Body of pancreas (tissue), 4 donors: Measurements from ENCODE around the gene TCEANC2. TPM values are rescaled to one million over a fixed set of nuclear protein-coding genes. Genes with fewer than 3 reads are reported as not detected.
A peak's percentile ranks its signal among the peaks of the same experiment; 100 is the strongest.
"Not testable (repeated sequence)": the region's sequence is repeated elsewhere in the genome, so short reads cannot be mapped to it uniquely, and the experiment has no call there.

ENCODE experiments used
- ATAC-seq: fragments of 150-250 bp; one replicate; pipeline ENCODE4 v1.9.1; 2016
- DNase-seq, 4 donors: peaks; one replicate each; pipeline ENCODE4 v3.0.0-alpha.2; 2019
- H3K27ac ChIP-seq, 4 donors: fragments of 200-600 bp; sonication (generic); 1 replicate in 3 of 4; 2 replicates in 1 of 4; pipeline versions ENCODE4 v1.5.1 to v1.6.1; 2016 to 2019; ENCODE audit warnings: mild to moderate bottlenecking in 1 of 4, mixed read lengths in 1 of 4, moderate library complexity in 1 of 4
- H3K27me3 ChIP-seq, 2 donors: fragments of 200-600 bp; sonication (generic); one replicate each; pipeline ENCODE4 v1.6.0; 2016; ENCODE audit warnings: mild to moderate bottlenecking in 1 of 2
- H3K36me3 ChIP-seq, 2 donors: fragments of 200-600 bp; sonication (generic); replicated peaks in 1 of 2; 2 replicates each; pipeline ENCODE4 v1.5.1; 2016; ENCODE audit warnings: low read depth in 2 of 2; ENCODE audit not compliant: insufficient read depth in 1 of 2
- H3K4me1 ChIP-seq: fragments of 200-600 bp; sonication (generic); one replicate; pipeline ENCODE4 v1.6.0; 2016
- H3K4me3 ChIP-seq, 2 donors: fragments of 200-600 bp; sonication (generic); 1 replicate in 1 of 2; 2 replicates in 1 of 2; pipeline ENCODE4 v1.5.1; 2016 to 2019
- H3K9me3 ChIP-seq, 3 donors: fragments of 200-600 bp; sonication (generic); 1 replicate in 2 of 3; 2 replicates in 1 of 3; pipeline ENCODE4 v1.5.1; 2016
- POLR2A ChIP-seq, 3 donors: fragments of 450-650 bp; IDR thresholded peaks; one replicate each; pipeline ENCODE4 v1.6.1; 2016; ENCODE audit warnings: antibody characterized with exemption in 3 of 3, mild to moderate bottlenecking in 2 of 3
- WGBS, 2 donors: methylation state at CpG; one replicate each; pipeline ENCODE4 v1.1.5; 2017; 5-methylcytosine and 5-hydroxymethylcytosine counted together
- intact Hi-C: fragments of 100-400 bp; cut with DNase I; formaldehyde crosslinking; loops from one replicate; pipeline ENCODE4 v1.15.1; 2023
- total RNA-seq, 2 donors: library from RNA; depleted of rRNA; stranded (reverse); fragments of >200 nt; gene quantifications; one replicate each; pipeline ENCODE4 v1.1.0, GENCODE V29; 2016
- TF ChIP-seq, protein P1 (sequence below), 7 experiments: fragments of 450-650 bp in 4 of 7; fragments of 200-600 bp in 3 of 7; sonication (generic) in 3 of 7; IDR thresholded peaks; one replicate each; pipeline ENCODE4 v1.5.1; 2016 to 2019; ENCODE audit warnings: antibody characterized with exemption in 7 of 7

The TCEANC2 gene
- total RNA-seq, 2 donors from 2014 or later, result 1.3 to 2.9 TPM

DNA sequence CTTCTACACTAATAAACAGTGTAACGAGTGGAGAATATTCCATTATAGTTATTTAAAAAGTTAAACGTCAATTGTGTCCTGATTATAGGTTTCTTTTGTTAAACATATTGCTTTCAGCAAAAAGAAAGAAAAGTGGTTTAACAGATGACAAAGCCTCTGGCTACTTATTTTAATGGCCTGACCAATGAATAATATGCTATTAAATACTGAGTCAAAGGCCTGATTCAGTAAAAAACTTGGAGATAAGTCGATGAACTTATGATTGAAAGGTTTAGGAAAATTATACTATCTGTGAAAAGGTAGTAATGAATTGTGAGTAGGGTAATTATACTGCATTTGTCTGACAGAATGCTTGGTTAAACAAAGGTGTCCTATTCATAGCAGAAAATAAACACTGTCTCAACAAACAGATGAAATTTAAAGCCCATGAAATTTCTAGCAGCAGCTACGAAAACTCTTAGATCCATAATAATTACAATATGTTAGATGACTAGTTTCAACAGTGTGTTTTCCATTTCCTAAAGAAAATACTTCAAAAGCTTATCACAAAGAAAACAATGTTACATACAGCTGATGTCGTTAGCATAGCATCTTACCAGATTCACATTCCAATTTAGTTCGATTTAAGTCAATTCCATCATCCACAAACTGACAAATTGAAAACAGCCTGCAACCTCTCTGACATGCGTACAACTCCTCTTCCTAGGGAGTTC lies 6.6 kb upstream of the TCEANC2 start:
- ATAC-seq, result no peak
- no peak overlapping the region for H3K27ac ChIP-seq
- 56 to 64% methylated on average over 7 of the region's 7 CpGs for WGBS, 2 donors
- peaks cover 0 to 10% of the 10 kb centered on the region in 2 donors for H3K36me3 ChIP-seq
- H3K4me3 ChIP-seq, result no peak overlapping the region
- no peaks in the 10 kb centered on the region for H3K27me3 ChIP-seq
- no peaks in the 10 kb centered on the region for H3K9me3 ChIP-seq
- peaks cover 47% of the 10 kb centered on the region for H3K4me1 ChIP-seq
- DNase-seq, result no peak
- TF ChIP-seq, protein P1, sequence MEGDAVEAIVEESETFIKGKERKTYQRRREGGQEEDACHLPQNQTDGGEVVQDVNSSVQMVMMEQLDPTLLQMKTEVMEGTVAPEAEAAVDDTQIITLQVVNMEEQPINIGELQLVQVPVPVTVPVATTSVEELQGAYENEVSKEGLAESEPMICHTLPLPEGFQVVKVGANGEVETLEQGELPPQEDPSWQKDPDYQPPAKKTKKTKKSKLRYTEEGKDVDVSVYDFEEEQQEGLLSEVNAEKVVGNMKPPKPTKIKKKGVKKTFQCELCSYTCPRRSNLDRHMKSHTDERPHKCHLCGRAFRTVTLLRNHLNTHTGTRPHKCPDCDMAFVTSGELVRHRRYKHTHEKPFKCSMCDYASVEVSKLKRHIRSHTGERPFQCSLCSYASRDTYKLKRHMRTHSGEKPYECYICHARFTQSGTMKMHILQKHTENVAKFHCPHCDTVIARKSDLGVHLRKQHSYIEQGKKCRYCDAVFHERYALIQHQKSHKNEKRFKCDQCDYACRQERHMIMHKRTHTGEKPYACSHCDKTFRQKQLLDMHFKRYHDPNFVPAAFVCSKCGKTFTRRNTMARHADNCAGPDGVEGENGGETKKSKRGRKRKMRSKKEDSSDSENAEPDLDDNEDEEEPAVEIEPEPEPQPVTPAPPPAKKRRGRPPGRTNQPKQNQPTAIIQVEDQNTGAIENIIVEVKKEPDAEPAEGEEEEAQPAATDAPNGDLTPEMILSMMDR (IDR thresholded peaks at IDR 0.05), result no peak
- TF ChIP-seq POLR2A (IDR thresholded peaks at IDR 0.05), result no peak
- intact Hi-C loops, result no loop called here

DNA sequence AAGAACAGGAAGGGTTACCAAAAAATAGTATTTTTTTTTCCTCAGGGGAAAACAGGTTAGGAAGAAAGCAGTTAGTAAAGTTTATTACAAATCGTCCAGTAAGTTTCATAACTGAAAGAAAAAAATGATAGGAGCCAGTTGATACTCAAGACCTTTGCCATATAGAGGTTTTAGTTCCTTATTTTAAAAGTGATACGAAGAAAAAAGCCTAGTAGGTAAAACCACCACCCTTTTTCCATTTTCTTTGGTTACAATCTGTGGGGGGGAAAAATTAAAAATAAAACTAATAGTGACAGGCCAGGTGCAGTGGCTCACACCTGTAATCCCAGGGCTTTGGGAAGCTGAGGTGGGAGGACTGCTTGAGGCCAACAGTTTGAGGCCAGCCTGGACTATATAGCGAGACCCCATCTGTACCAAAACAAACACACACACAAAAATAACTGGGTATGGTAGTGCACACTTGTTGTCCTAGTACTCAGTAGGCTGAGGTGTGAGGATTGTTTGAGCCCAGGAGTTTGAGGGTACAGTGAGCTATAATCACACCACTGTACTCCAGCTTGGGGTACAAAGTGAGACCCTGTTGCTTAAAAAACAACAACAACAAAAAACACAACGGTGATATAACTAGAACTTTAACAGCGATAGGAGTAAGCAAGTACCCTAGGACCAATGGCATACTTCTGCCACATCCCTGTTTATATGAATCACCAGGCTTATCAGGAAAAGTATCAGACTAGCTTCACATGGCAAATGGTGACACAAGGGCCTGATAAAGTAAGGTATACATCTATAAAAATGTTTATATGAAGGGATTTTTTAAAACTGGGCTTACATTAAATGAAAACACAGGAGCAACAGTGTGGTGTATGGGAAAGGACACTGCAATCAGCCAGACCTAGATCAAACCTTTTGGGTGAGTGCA lies 5.8 kb upstream of the TCEANC2 start:
- Histone ChIP-seq H3K9me3 (no peaks in the 10 kb centered on the region), H3K36me3 (peaks cover 0 to 6% of the 10 kb centered on the region in 2 donors), H3K27me3 (no peaks in the 10 kb centered on the region), H3K27ac (no peak overlapping the region), H3K4me3 (no peak overlapping the region), H3K4me1 (peaks cover 48% of the 10 kb centered on the region)
- DNase-seq (no peak), ATAC-seq (no peak)
- intact Hi-C loops, result no loop called here
- WGBS, 2 donors, result 65 to 67% methylated on average over 5 of the region's 5 CpGs
- TF ChIP-seq, protein P1 (IDR thresholded peaks at IDR 0.05), result no peak
- TF ChIP-seq POLR2A (IDR thresholded peaks at IDR 0.05), result no peak

DNA sequence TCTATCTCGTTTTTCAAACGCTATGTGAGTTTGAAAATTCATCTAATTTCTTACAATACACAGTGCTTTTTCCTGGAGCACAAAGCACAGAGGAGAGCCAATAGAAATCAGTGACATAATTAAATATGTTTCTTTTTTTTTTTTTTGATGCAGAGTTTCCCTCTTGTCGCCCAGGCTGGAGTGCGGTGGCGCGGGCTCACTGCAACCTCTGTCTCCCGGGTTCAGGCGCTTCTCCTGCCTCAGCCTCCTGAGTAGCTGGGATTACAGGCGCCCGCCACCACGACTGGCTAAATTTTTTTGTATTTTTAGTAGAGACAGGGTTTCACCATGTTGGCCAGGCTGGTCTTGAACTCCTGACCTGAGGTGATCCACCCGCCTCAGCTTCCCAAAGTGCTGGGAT lies 3.0 kb upstream of the TCEANC2 start:
- H3K9me3 ChIP-seq, H3K4me3 ChIP-seq, ATAC-seq, H3K27ac ChIP-seq, H3K36me3 ChIP-seq, H3K27me3 ChIP-seq, DNase-seq: not testable (repeated sequence)
- intact Hi-C loops, result loop anchor here (10.0 kb wide), 1 partner anchor 206 kb away; no protein-coding TSS in a partner anchor
- H3K4me1 ChIP-seq, result peaks cover 58% of the 10 kb centered on the region
- 94 to 98% methylated on average over 12 of the region's 12 CpGs for WGBS, 2 donors

DNA sequence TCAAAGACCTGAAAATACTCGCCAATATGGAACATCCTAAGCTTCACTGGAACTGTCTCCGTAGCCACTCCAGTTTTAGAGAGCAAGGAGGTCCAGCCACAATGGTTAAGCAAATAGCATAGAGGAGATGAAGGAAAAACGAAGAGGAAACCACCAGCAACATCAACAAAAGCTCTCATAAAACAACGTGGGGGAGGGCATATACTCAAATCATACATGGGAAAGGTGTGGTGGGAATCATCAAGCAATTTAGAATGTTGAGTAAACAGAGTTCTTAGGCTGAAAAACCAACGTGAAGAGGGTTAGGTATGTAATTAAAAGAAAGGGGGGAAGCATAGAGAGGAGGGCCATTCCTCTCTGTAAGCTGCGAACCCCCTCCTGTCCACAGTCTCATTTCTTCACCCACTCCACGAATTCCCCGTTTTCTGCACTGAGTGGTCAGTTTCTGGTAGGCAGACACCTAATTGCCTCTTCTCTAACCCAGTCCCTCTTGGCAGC lies 1.4 kb upstream of the TCEANC2 start:
- Histone ChIP-seq H3K9me3 (no peaks in the 10 kb centered on the region), H3K4me3 (peak overlapping the region; percentile 68 to 82), H3K4me1 (peaks cover 55% of the 10 kb centered on the region), H3K27ac (peak overlapping the region in 3 of 4 donors; percentile 82 to 96 (median 94)), H3K27me3 (no peaks in the 10 kb centered on the region), H3K36me3 (no peaks in the 10 kb centered on the region)
- no peak for TF ChIP-seq POLR2A (IDR thresholded peaks at IDR 0.05)
- TF ChIP-seq, protein P1 (IDR thresholded peaks at IDR 0.05), result no peak
- ATAC-seq (no peak), DNase-seq (no peak)
- intact Hi-C loops, result loop anchor here (10.0 kb wide), 1 partner anchor 207 kb away; no protein-coding TSS in a partner anchor
- WGBS, 2 donors, result 1 to 2% methylated on average over 8 of the region's 8 CpGs

DNA sequence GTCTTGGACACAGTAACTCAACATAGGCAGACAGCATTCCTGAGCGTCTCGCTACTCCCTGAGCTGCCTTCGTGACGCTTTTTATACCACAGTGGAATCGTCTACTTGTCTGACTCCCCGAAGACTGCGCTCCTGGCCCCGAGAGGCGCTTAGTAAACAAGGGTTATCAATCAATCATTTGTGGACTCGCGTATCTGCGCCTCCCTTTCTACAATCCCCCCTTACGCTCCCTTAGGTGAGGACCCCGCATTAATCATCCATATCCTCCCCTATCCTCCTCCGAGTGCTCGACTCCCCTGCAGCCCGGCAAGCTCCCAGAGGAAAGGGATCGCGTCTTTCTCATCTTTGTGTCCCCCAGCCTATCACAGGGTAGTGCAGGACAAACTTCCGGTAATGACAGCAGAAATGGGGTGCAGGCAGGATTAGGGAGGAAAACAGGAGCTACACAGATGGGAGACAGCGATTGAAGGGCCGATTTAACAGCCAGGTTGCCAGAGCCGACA lies 926 bp upstream of the TCEANC2 start:
- DNase-seq, result peak; percentile 24 to 45 (median 26)
- ATAC-seq, result peak; percentile 1
- no peaks in the 10 kb centered on the region for H3K27me3 ChIP-seq
- H3K27ac ChIP-seq, result peak overlapping the region; percentile 82 to 96 (median 92)
- peaks cover 50% of the 10 kb centered on the region for H3K4me1 ChIP-seq
- intact Hi-C loops, result loop anchor here (10.0 kb wide), 1 partner anchor 208 kb away; no protein-coding TSS in a partner anchor
- H3K9me3 ChIP-seq, result no peaks in the 10 kb centered on the region
- H3K36me3 ChIP-seq, result no peaks in the 10 kb centered on the region
- H3K4me3 ChIP-seq, result peak overlapping the region; percentile 68 to 82
- TF ChIP-seq POLR2A (IDR thresholded peaks at IDR 0.05), result no peak
- TF ChIP-seq, protein P1 (IDR thresholded peaks at IDR 0.05), result no peak
- 0% methylated on average over 23 of the region's 23 CpGs for WGBS, 2 donors
